ENCODE results near the gene IL1RAPL1.

Gene IL1RAPL1

DNA sequence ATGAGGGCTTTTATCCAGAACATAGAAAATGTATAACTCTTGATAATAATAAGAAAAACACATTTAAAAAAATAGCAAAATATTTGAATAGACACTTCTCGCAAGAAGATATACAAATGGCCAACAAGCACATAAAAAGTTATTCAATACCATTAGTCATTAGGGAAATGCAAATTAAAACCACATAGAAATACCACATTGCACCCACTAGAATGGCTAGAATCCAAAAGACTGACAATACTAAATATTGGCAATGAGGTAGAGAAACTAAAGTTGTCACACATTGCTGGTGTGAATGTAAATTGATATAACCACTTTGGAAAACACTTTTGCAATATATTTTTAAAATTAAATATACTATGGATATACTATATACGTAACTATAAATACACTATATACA, 873.8 kb downstream of the IL1RAPL1 start:
- no peaks in the 10 kb centered on the region for H3K4me1 ChIP-seq
- no peak for DNase-seq
- H3K27me3 ChIP-seq = no peaks in the 10 kb centered on the region
- no peaks in the 10 kb centered on the region for H3K9me3 ChIP-seq
- no peaks in the 10 kb centered on the region for H3K36me3 ChIP-seq
- TF ChIP-seq, protein P1, sequence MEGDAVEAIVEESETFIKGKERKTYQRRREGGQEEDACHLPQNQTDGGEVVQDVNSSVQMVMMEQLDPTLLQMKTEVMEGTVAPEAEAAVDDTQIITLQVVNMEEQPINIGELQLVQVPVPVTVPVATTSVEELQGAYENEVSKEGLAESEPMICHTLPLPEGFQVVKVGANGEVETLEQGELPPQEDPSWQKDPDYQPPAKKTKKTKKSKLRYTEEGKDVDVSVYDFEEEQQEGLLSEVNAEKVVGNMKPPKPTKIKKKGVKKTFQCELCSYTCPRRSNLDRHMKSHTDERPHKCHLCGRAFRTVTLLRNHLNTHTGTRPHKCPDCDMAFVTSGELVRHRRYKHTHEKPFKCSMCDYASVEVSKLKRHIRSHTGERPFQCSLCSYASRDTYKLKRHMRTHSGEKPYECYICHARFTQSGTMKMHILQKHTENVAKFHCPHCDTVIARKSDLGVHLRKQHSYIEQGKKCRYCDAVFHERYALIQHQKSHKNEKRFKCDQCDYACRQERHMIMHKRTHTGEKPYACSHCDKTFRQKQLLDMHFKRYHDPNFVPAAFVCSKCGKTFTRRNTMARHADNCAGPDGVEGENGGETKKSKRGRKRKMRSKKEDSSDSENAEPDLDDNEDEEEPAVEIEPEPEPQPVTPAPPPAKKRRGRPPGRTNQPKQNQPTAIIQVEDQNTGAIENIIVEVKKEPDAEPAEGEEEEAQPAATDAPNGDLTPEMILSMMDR (IDR thresholded peaks at IDR 0.05; ENCODE audit: low read depth, low read length) = no peak
- no peak overlapping the region for H3K4me3 ChIP-seq (ENCODE audit: low read depth, low read length)

DNA sequence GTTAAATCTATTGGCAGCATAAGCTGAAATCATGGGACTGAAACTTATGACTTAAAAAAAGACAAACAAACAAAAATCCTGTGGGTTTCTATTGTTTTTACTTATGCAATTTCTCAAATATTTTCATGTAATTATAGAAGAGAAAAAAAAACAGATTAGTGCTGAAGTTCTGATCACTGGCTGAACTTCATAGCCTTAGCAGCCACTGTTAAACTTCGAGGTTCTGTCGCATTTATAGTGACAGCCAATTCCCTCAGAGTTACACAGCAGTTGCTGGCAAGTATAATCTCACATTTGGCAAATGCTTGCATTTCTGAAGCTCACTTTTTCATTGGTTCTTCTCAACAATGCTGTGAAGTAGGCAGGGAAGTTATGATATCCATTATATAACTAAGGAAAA, 879.2 kb downstream of the IL1RAPL1 start:
- Histone ChIP-seq H3K4me1 (no peaks in the 10 kb centered on the region), H3K27me3 (no peaks in the 10 kb centered on the region), H3K4me3 (ENCODE audit: low read depth, low read length) (no peak overlapping the region), H3K36me3 (no peaks in the 10 kb centered on the region), H3K9me3 (no peaks in the 10 kb centered on the region)
- DNase-seq = no peak
- TF ChIP-seq, protein P1 (IDR thresholded peaks at IDR 0.05; ENCODE audit: low read depth, low read length) = no peak

DNA sequence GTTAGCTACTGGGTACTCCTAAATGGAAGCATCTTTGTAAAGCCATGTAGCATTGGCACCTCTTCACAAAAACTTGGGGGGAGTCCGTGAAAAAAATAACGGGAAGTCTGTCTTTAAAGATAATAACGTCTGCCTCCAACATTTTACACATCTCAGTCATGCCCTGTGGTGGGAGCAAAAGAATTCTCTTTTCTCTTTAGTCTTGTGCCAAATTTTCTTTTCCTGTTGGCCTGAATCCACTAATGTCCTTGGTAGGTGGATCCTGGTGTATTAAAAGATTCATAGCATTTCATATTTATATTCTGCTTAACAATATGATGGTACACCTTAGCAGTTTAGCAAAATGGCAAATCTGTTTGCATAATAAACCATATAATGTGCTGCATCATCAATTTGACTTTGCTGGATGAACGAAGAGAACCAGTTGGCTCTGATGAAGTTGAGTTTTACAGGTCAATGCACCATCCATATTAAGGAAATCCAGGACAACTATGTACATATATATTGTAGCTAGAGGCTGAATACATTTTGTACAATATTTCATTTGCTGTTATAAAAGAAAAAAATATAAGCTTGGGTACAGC, 881.8 kb downstream of the IL1RAPL1 start:
- Histone ChIP-seq H3K36me3 (no peaks in the 10 kb centered on the region), H3K27me3 (no peaks in the 10 kb centered on the region), H3K4me1 (no peaks in the 10 kb centered on the region), H3K9me3 (no peaks in the 10 kb centered on the region), H3K4me3 (ENCODE audit: low read depth, low read length) (no peak overlapping the region)
- DNase-seq = no peak
- TF ChIP-seq, protein P1 (IDR thresholded peaks at IDR 0.05; ENCODE audit: low read depth, low read length) = no peak

DNA sequence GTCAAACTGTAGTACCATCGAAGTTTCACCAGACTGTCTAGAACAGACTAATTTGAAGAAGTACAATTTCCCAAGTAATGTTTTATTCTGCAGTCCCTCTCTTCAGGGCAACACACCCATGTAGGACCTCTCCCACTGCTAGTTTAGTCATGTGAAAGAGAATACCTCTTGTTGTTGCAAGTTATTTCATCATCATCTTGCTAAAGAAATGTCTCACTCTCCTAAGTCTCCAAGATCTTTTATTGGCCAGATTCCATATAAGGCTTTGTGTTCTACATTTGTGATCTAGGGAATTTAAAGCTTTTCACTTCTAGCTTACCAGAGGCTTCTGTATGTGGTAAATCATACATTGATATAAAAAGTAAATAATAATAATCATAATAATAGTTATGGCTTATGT, 882.8 kb downstream of the IL1RAPL1 start:
- Histone ChIP-seq H3K36me3 (no peaks in the 10 kb centered on the region), H3K4me1 (no peaks in the 10 kb centered on the region), H3K4me3 (ENCODE audit: low read depth, low read length) (no peak overlapping the region), H3K27me3 (no peaks in the 10 kb centered on the region), H3K9me3 (no peaks in the 10 kb centered on the region)
- no peak for DNase-seq
- TF ChIP-seq, protein P1 (IDR thresholded peaks at IDR 0.05; ENCODE audit: low read depth, low read length) = no peak

DNA sequence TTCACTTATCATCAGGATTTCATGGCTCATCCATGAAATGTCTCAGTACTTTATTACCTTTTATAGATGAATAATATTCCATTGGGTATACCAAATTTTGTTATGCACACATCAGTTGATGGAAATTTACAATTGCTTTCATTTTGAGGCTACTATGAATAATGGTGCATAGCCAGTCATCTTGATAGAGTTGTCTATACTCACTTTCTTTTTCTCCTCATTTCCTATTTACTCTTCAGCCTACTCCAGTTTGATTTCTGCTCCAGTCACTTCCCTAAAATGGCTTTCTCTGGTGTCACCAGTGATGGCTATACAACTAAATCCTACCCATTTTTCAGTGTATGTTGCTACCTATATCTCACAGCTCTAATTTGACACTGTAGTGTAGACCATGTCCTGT, 884.6 kb downstream of the IL1RAPL1 start:
- DNase-seq = no peak
- no peaks in the 10 kb centered on the region for H3K36me3 ChIP-seq
- no peaks in the 10 kb centered on the region for H3K27me3 ChIP-seq
- H3K4me3 ChIP-seq (ENCODE audit: low read depth, low read length) = no peak overlapping the region
- H3K4me1 ChIP-seq = no peaks in the 10 kb centered on the region
- no peaks in the 10 kb centered on the region for H3K9me3 ChIP-seq
- TF ChIP-seq, protein P1 (IDR thresholded peaks at IDR 0.05; ENCODE audit: low read depth, low read length) = no peak

DNA sequence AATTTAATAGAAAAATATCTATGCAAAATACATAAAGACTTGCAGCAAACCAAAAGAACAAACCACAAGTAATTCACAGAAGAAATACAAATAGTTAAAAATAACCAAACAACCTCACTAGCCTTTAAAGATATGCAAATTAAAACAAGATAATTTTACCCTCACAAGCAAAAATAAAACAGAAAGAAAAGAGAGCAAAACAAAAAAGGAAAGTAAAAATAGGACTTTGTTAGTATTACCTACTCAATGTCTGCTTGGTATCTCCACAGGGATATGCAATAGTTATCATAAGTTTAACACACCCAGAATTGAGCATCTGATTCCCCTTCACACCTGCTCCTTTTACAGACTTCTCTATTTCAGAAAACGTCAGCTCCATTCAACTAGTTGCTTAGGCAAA, 890.6 kb downstream of the IL1RAPL1 start:
- TF ChIP-seq, protein P1 (IDR thresholded peaks at IDR 0.05; ENCODE audit: low read depth, low read length) = no peak
- Histone ChIP-seq H3K9me3 (no peaks in the 10 kb centered on the region), H3K4me3 (ENCODE audit: low read depth, low read length) (no peak overlapping the region), H3K4me1 (no peaks in the 10 kb centered on the region), H3K36me3 (no peaks in the 10 kb centered on the region), H3K27me3 (no peaks in the 10 kb centered on the region)
- no peak for DNase-seq
